NT2/D1 (cell line): ENCODE measurements around the gene RAB11B.

ENCODE experiments used
- DNase-seq: peaks from one replicate; pipeline ENCODE4 v3.0.0-alpha.2; 2011; ENCODE audit warnings: low read depth, low spot score
- H3K27me3 ChIP-seq: 2 replicates; pipeline ENCODE4 v1.6.0; 2011; ENCODE audit warnings: mild to moderate bottlenecking; ENCODE audit not compliant: insufficient read length, insufficient read depth
- H3K36me3 ChIP-seq: 2 replicates; pipeline ENCODE4 v1.6.1; 2011; ENCODE audit warnings: mild to moderate bottlenecking, low read length, mixed read lengths; ENCODE audit not compliant: insufficient read depth, insufficient read length
- H3K4me1 ChIP-seq: 2 replicates; pipeline ENCODE4 v1.5.1; 2011; ENCODE audit not compliant: insufficient read depth, insufficient read length
- H3K4me3 ChIP-seq: 2 replicates; pipeline ENCODE4 v1.5.1; 2011; ENCODE audit warnings: low read depth; ENCODE audit not compliant: insufficient read length
- H3K9ac ChIP-seq: 2 replicates; pipeline ENCODE4 v1.6.0; 2011; ENCODE audit warnings: low read depth; ENCODE audit not compliant: insufficient read length
- H3K9me3 ChIP-seq: 2 replicates; pipeline ENCODE4 v1.5.1; 2011; ENCODE audit warnings: mild to moderate bottlenecking, low read length; ENCODE audit not compliant: insufficient read depth
- SUZ12 ChIP-seq: IDR thresholded peaks from 2 replicates; pipeline ENCODE4 v1.6.1; 2011; ENCODE audit not compliant: insufficient read length, insufficient read depth; ENCODE audit errors: extremely low read depth
- YY1 ChIP-seq: IDR thresholded peaks from 2 replicates; pipeline ENCODE4 v1.6.1; 2011; ENCODE audit not compliant: insufficient read length, insufficient read depth
- ZNF274 ChIP-seq: IDR thresholded peaks from 2 replicates; pipeline ENCODE4 v1.6.1; 2011; ENCODE audit warnings: mild to moderate bottlenecking, low read depth, low read length

Gene RAB11B

GRCh38 chr19:8388612-8388958 is 1.6 kb upstream of the RAB11B start:
- DNase-seq: no peak
- Histone ChIP-seq H3K36me3 (peaks cover 12% of the 10 kb centered on the region), H3K4me3 (no peak overlapping the region), H3K9ac (no peak overlapping the region), H3K4me1 (peaks cover 18% of the 10 kb centered on the region), H3K9me3 (peaks cover 12% of the 10 kb centered on the region; the same call in 1 of the 2 replicates), H3K27me3 (no peaks in the 10 kb centered on the region)
- TF ChIP-seq SUZ12 (no peak), ZNF274 (no peak), YY1 (no peak)

GRCh38 chr19:8390617-8390981 is 439 bp downstream of the RAB11B start:
- TF ChIP-seq SUZ12: no peak
- TF ChIP-seq ZNF274: no peak
- no peak for TF ChIP-seq YY1
- Histone ChIP-seq H3K36me3 (peaks cover 22% of the 10 kb centered on the region), H3K27me3 (no peaks in the 10 kb centered on the region), H3K9ac (peak overlapping the region; percentile 99), H3K4me3 (peak overlapping the region; percentile 97), H3K4me1 (peaks cover 18% of the 10 kb centered on the region), H3K9me3 (peaks cover 12% of the 10 kb centered on the region; the same call in 1 of the 2 replicates)
- peak; percentile 86 for DNase-seq

- no peaks in the 10 kb centered on the region for H3K27me3 ChIP-seq
- peaks cover 30% of the 10 kb centered on the region for H3K36me3 ChIP-seq
- peak overlapping the region; percentile 63 for H3K9ac ChIP-seq
- no peak for DNase-seq
- H3K9me3 ChIP-seq: peaks cover 5% of the 10 kb centered on the region; the same call in 1 of the 2 replicates
- TF ChIP-seq SUZ12: no peak
- no peak for TF ChIP-seq YY1
- no peak for TF ChIP-seq ZNF274
- H3K4me1 ChIP-seq: peaks cover 18% of the 10 kb centered on the region
- H3K4me3 ChIP-seq: peak overlapping the region; percentile 36
Observed at GRCh38 chr19:8391198-8392016, 1.2 kb downstream of the RAB11B start.

- no peaks in the 10 kb centered on the region for H3K9me3 ChIP-seq
- H3K27me3 ChIP-seq: no peaks in the 10 kb centered on the region
- H3K4me1 ChIP-seq: peaks cover 21% of the 10 kb centered on the region
- no peak for TF ChIP-seq ZNF274
- no peak for TF ChIP-seq SUZ12
- no peak for TF ChIP-seq YY1
- peaks cover 30% of the 10 kb centered on the region for H3K36me3 ChIP-seq
- no peak for DNase-seq
- H3K9ac ChIP-seq: peak overlapping the region; percentile 22
- H3K4me3 ChIP-seq: no peak overlapping the region
Observed at GRCh38 chr19:8392017-8392591, 1.9 kb downstream of the RAB11B start.

GRCh38 chr19:8393192-8393870 is 3.2 kb downstream of the RAB11B start:
- DNase-seq: no peak
- Histone ChIP-seq H3K36me3 (peaks cover 37% of the 10 kb centered on the region), H3K4me1 (peaks cover 32% of the 10 kb centered on the region), H3K4me3 (no peak overlapping the region), H3K9me3 (no peaks in the 10 kb centered on the region), H3K9ac (peak overlapping the region; percentile 3), H3K27me3 (no peaks in the 10 kb centered on the region)
- TF ChIP-seq ZNF274 (no peak), SUZ12 (no peak), YY1 (no peak)

- H3K4me1 ChIP-seq: peaks cover 36% of the 10 kb centered on the region
- no peaks in the 10 kb centered on the region for H3K27me3 ChIP-seq
- no peak for DNase-seq
- TF ChIP-seq SUZ12 (no peak), ZNF274 (no peak), YY1 (no peak)
- no peak overlapping the region for H3K9ac ChIP-seq
- H3K9me3 ChIP-seq: no peaks in the 10 kb centered on the region
- peaks cover 37% of the 10 kb centered on the region for H3K36me3 ChIP-seq
- H3K4me3 ChIP-seq: no peak overlapping the region
Observed at GRCh38 chr19:8393871-8394250, 3.7 kb downstream of the RAB11B start.

GRCh38 chr19:8395621-8396082 is 5.5 kb downstream of the RAB11B start:
- Histone ChIP-seq H3K4me3 (no peak overlapping the region), H3K9me3 (no peaks in the 10 kb centered on the region), H3K36me3 (peaks cover 51% of the 10 kb centered on the region), H3K4me1 (peaks cover 36% of the 10 kb centered on the region), H3K27me3 (no peaks in the 10 kb centered on the region), H3K9ac (no peak overlapping the region)
- TF ChIP-seq ZNF274 (no peak), YY1 (no peak), SUZ12 (no peak)
- no peak for DNase-seq
